ENCODE measurements around the gene ADD1.

ADD1 gene, protein sequence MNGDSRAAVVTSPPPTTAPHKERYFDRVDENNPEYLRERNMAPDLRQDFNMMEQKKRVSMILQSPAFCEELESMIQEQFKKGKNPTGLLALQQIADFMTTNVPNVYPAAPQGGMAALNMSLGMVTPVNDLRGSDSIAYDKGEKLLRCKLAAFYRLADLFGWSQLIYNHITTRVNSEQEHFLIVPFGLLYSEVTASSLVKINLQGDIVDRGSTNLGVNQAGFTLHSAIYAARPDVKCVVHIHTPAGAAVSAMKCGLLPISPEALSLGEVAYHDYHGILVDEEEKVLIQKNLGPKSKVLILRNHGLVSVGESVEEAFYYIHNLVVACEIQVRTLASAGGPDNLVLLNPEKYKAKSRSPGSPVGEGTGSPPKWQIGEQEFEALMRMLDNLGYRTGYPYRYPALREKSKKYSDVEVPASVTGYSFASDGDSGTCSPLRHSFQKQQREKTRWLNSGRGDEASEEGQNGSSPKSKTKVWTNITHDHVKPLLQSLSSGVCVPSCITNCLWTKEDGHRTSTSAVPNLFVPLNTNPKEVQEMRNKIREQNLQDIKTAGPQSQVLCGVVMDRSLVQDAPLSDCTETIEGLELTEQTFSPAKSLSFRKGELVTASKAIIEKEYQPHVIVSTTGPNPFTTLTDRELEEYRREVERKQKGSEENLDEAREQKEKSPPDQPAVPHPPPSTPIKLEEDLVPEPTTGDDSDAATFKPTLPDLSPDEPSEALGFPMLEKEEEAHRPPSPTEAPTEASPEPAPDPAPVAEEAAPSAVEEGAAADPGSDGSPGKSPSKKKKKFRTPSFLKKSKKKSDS

GRCh38 chr4:2843263-2843940 is at the start of gene ADD1:
TSS of gene ADD1 (plus strand) at chr4:2843844. CDS start at chr4:2875916, 32,072 bp downstream.
- DNase-seq, result peak; percentile 90 to 95

GRCh38 chr4:2794486-2795299 is 49.0 kb upstream of the ADD1 start:
- peak in 1 of 2 donors; percentile 36 for DNase-seq

- DNase-seq, result no peak
Measured at GRCh38 chr4:2795300-2795892, 48.2 kb upstream of the ADD1 start.

DNA sequence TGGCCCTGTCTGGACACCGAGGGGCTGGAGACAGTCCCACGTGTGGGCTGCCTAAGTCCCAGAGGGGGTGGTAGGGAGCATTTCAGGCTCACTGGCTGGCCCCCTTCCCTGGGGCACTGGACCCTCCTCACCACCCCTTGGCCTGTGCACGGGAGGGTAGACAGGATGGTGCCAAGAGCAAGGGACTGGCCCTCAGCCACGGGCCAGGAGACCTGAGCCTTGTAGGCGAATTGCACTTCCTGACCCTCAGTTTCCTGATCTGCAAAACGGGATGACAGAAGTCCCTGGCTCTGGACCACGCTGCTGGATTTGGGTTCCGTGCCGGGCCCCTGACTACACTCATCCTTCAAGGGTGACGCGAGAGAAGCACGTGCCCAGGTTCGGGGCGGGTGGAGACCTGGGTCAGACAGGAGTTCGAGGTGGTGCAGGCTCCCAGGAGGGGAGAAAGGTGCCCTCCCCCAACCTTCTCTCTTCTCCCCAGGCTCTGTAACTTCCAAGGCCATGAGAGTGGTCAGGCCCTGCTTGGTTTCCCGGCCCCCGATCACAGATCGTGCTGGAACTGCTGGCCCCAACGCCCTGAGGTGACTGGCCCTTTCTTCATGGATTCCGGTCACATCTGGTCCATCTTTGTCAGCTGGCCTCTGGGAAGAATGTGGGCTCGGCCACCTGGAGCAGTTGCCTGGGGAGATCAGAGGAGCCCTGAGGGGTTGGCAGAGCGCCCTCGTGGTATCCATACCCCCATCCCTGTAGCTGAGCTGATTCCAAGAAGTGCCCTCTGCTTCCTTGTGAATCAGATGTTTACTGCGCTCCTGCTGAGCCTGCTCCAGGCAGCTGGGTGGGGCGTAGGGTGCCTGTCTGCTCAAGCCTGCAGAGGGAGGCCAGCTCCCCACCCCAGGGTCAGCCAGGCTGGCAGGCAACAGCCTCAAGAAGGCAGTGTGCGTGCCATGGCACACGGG is 47.5 kb upstream of the ADD1 start:
- no peak for DNase-seq

DNA sequence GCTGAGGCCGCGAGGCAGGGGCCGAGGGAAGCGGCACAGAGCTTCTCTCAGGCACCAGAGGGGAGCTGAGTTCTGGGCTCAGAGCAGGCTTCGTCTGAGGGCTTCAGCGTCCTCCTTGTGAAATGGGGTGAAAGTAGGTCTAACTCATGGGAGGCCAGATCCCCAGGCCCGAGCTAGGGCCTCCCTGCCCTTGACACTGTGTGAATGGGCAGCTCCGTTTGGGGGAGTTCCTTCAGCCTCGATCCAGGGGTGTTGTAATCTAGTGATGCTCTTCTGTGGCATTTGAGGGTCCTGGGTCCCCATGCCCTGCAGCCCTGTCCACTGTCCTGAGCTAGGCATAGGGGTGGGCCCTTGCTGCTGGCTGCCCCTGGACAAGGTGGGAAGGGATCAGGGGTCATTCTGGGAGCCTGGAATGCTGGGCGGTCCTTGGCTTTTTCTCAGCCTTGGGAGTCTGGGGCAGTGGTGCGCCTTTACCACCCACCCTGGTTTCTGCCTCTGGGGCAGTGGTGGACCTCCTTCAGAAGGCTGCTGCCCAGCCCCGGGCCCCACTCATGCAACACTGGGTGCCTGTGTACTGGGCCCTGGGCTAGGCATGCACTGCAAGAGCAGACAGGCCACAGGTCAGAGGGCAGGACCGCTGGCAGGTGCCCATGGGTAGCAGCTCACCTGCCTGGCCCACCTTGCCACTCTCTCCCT is 46.6 kb upstream of the ADD1 start:
- no peak for DNase-seq

DNA sequence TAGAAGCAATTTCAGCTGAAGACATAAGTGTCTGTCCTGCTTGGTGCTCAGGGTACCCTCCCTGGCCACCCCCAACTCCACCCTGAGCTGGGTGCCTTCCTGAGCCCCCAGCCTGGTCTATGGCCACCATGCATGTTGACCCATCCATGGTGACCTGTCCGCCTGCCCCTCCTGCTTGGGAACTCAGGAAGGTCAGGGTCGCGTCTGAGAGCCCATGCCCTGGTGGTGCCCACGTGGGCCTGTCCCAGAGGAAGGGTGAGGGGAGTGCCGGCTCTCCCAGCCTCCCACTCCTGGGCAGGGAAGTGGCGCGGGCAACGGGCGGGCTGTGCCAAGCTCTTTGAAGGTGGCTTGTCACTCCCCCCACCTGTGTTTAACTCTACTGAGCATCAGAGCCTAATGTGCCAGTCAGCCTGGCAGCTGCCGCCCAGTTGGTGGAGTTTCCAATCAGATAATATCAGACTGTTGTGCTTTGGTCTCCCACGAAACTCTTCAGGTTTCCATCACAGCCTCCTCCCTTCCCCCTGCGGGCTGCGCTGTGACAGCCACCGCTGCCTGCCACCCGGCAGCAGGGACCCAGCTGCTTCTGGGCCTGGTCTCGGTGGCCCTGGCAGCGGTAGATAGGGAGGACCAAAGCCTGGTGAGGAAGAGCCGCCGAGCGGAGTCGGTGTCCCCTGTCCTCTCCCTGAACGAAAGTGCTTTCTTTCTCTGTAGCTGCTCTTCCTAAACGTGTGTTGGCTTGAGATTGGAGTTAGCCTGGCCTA is 45.9 kb upstream of the ADD1 start:
- no peak for DNase-seq

- DNase-seq, result peak in 1 of 2 donors; percentile 49
Measured at GRCh38 chr4:2798399-2799223, 45.0 kb upstream of the ADD1 start.

DNA sequence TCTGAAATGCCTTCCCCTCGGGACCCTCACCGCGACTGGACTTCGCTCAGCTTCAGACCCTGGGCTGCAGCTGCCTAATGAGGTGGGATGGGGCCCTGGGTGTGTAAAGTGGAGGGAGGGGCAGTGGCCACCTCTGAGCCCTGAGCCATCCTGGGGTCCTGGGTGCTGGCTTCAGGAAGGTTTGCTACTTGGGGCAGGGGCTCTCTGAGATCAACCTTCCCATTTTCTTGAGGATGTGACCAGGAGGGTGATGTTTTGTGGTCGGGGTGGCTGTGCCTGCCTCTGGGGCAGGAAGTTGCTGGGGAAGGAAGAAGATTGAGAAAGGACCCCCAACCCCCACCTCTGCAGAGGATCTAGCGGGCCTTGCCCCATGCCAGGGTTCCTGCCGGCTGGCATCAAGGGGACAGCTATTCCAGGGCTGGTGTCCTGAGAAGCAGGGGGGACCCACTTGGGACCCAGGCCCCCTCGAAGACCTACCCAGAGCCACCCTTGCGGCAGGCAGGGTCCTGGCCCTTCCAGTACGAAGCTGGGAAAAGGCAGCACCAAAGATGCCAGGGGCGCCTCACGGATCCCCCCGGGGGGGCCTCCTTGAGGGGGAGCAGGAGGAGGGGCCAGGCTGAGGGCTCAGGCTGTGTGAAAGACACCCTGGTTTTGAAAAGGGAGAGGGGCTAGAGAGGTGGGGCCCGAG is 44.3 kb upstream of the ADD1 start:
- DNase-seq, result no peak

GRCh38 chr4:2799971-2800690 is 43.5 kb upstream of the ADD1 start:
- DNase-seq, result no peak

- peak; percentile 59 to 68 for DNase-seq
Measured at GRCh38 chr4:2800691-2801596, 42.7 kb upstream of the ADD1 start.

GRCh38 chr4:2802618-2803531 is 40.8 kb upstream of the ADD1 start:
- DNase-seq, result no peak

DNA sequence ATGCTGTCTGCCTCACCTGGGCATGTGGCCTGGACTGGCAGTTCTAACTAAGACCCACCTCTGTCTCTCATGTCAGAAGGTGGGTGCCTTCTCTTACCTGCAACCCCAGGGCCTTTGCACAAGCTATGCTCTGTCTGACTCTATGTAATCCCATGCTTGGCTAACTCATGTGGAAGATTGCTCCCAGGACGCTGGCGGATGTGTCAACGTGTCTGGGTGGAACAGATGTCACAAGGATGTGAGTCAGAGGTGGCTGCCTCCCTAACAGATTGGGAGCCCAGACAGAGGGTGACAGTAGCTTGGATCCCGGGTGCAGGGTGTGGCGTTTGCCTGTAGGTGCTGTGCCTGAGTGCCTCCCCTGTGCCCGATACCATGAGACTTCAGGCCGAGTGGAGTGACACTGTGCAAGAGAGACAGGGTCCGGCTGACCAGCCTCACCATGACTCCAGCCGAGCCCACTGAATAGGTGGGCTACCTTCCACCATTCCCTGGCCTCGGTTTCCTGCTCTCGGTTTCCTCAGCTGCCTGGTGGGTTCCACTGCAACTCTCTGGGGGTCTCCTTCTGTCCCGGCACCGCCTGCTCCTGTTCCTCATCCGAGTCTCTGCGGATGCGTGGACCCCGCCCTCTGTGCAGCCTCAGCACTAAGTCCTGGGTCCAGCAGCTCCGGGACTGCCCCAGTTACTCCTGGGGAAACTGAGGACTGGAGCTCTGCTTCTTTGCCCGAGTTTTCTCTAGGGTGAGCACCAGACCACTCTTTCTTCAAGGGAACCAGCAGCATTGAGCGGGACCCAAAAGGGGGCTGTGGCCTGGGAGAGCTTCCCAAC is 39.8 kb upstream of the ADD1 start:
- DNase-seq, result no peak

DNA sequence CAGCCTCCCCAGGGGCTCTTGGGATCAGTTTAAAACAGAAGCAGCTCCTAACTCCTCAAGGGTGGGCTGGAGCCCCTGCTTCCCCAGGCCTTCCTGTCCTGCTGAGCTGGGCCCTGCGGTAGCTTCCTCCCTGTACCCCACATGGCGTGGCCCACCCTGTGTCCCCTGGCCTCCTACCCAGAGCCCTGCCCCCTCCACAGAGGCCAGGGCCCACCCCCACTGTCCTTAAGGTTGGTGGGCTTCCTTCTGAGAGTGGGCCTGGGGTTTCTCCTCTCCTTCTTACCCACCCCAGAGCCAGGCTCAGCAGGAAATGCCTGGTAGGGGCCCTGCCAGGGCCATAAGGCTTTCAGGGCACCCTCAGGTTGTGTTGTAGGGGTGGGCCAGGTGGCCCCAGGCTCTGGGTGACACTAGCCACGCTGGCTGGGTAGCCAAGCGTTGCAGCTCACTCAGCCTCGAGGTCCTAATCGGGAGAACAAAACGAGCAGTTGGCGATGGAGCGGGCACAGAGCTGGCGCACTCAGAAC is 39.1 kb upstream of the ADD1 start:
- no peak for DNase-seq
